HEK293T (cell line): ENCODE data around the gene RXFP3.
"Not testable (repeated sequence)": the region's sequence is repeated elsewhere in the genome, so short reads cannot be mapped to it uniquely, and the experiment has no call there.

Experiments used
- CTCF ChIA-PET: fragments of 350-600 bp; formaldehyde crosslinking; extraction: SDS; loops from one replicate; lab custom pipeline; 2021; ENCODE audit warnings: antibody characterized with exemption, inconsistent platforms; lab: Yijun Ruan, JAX
- POLR2A ChIA-PET: fragments of 350-600 bp; formaldehyde crosslinking; extraction: SDS; loops from one replicate; lab custom pipeline; 2020; ENCODE audit warnings: antibody characterized with exemption, inconsistent platforms; lab: Yijun Ruan, JAX
- DNase-seq: peaks from one replicate; pipeline ENCODE4 v3.0.0; 2012; ENCODE audit warnings: mixed read lengths; ENCODE audit errors: extremely low spot score
- ARNT ChIP-seq: fragments of 450-650 bp; IDR thresholded peaks from 2 replicates; pipeline ENCODE4 v1.6.1; 2017; ENCODE audit warnings: mild to moderate bottlenecking
- BHLHE40 ChIP-seq: fragments of 450-650 bp; IDR thresholded peaks from 2 replicates; pipeline ENCODE4 v1.6.1; 2016; ENCODE audit warnings: mild to moderate bottlenecking, moderate library complexity, borderline replicate concordance
- CTBP1 ChIP-seq: fragments of 450-650 bp; IDR thresholded peaks from 2 replicates; pipeline ENCODE4 v1.6.1; 2016; ENCODE audit warnings: borderline replicate concordance
- ELF4 ChIP-seq: fragments of 450-650 bp; IDR thresholded peaks from 2 replicates; pipeline ENCODE4 v1.6.1; 2017; ENCODE audit warnings: antibody characterized with exemption
- FOXA1 ChIP-seq: fragments of 450-650 bp; IDR thresholded peaks from 2 replicates; pipeline ENCODE4 v1.6.1; 2016; ENCODE audit warnings: mild to moderate bottlenecking
- FOXK2 ChIP-seq: fragments of 450-650 bp; IDR thresholded peaks from 2 replicates; pipeline ENCODE4 v1.6.1; 2016; ENCODE audit warnings: mild to moderate bottlenecking
- FOXM1 ChIP-seq: fragments of 450-650 bp; IDR thresholded peaks from 2 replicates; pipeline ENCODE4 v1.6.1; 2017; ENCODE audit warnings: mild to moderate bottlenecking, borderline replicate concordance
- HDGF ChIP-seq: fragments of 450-650 bp; IDR thresholded peaks from 2 replicates; pipeline ENCODE4 v1.6.1; 2017; ENCODE audit warnings: antibody characterized with exemption, borderline replicate concordance
- L3MBTL2 ChIP-seq: fragments of 450-650 bp; conservative IDR thresholded peaks from 2 replicates; pipeline ENCODE4 v1.6.1; 2016; ENCODE audit warnings: mild to moderate bottlenecking
- LEF1 ChIP-seq: fragments of 450-650 bp; IDR thresholded peaks from 2 replicates; pipeline ENCODE4 v1.6.1; 2017; ENCODE audit warnings: mild to moderate bottlenecking, borderline replicate concordance
- NFRKB ChIP-seq: fragments of 450-650 bp; IDR thresholded peaks from 2 replicates; pipeline ENCODE4 v1.6.1; 2016; ENCODE audit warnings: mild to moderate bottlenecking, moderate library complexity
- PKNOX1 ChIP-seq: fragments of 450-650 bp; IDR thresholded peaks from 2 replicates; pipeline ENCODE4 v1.6.1; 2016
- SP1 ChIP-seq: fragments of 450-650 bp; IDR thresholded peaks from 2 replicates; pipeline ENCODE4 v1.6.1; 2017
- SUZ12 ChIP-seq: fragments of 450-650 bp; IDR thresholded peaks from 2 replicates; pipeline ENCODE4 v1.6.1; 2016; ENCODE audit warnings: mild to moderate bottlenecking
- TARDBP ChIP-seq: fragments of 450-650 bp; IDR thresholded peaks from 2 replicates; pipeline ENCODE4 v1.6.1; 2016
- ZNF384 ChIP-seq: fragments of 450-650 bp; IDR thresholded peaks from 2 replicates; pipeline ENCODE4 v1.6.1; 2016

Gene RXFP3

DNA sequence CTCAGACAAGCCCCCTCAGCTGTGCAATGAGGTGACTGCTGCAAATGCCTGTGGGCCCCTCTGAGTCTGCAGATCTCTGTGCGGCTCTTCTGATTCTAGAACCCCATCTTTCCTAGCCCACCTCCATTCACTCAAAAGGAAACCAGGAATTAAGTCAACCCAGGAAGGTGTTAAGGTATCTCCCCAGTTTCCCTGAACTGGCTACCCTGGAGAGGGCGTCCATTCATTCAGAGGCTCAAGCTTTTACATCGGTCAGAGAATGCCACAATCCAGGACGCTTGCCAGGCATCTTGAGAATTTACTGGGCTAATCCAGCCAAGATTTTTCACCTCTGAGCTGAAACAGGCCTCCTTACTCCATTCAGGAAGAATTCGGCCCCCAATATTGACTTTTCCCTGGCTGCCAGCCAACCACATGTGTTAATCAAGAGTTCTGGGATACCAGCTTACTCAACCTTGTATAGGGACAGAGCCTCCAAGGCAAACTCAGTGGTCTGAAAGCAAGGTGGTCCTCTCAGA, 43.5 kb upstream of the RXFP3 start:
- no peak for DNase-seq
- POLR2A ChIA-PET, result interaction anchor here (1.1 kb wide), 1 partner anchor 116 kb away, joined by 3 read pairs; no protein-coding TSS in a partner anchor
- CTCF ChIA-PET, result interaction anchor here (0.5 kb wide), 1 partner anchor 21 kb away, joined by 4 read pairs; no protein-coding TSS in a partner anchor

GRCh38 chr5:33894566-33894965, 41.6 kb upstream of the RXFP3 start:
- no peak for DNase-seq
- TF ChIP-seq NFRKB (no peak), PKNOX1 (no peak), TARDBP (no peak), HDGF (no peak), FOXA1 (no peak), FOXK2 (no peak), SUZ12 (no peak), SP1 (no peak), ARNT (no peak), FOXM1 (no peak)
- ChIA-PET CTCF (no interaction called here), POLR2A (no interaction called here)

More for the DNA sequence above, 43.5 kb upstream of the RXFP3 start:
- no peak for TF ChIP-seq NFRKB
- TF ChIP-seq ZNF384, result no peak
- TF ChIP-seq TARDBP, result no peak
- TF ChIP-seq SUZ12, result no peak
- no peak for TF ChIP-seq ARNT
- TF ChIP-seq ELF4, result no peak
- TF ChIP-seq FOXA1, result no peak
- no peak for TF ChIP-seq LEF1
- TF ChIP-seq PKNOX1, result no peak
- TF ChIP-seq FOXM1, result no peak
- TF ChIP-seq BHLHE40, result no peak
- no peak for TF ChIP-seq FOXK2
- no peak for TF ChIP-seq L3MBTL2
- no peak for TF ChIP-seq CTBP1
- TF ChIP-seq HDGF, result no peak
- TF ChIP-seq SP1, result no peak

DNA sequence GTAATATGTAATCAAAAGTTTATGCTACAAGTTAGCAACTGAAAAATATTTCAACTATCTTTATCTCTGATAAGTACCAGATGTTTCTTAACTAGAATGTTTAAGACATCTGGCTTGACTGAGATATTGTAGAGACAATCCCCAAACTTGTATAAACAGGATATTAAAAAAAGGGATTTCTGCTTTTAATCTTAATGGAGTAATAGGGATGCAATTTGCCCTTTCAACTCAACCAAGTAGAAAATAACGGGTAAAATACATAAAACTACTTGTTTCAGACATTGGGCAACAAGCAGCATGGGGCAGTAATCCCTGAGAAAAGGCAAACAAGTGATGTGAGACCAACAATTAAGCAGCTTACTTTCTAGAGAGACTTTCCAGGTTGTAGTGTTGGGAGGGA, 35.0 kb upstream of the RXFP3 start:
- no peak for DNase-seq
- CTCF ChIA-PET, result no interaction called here
- POLR2A ChIA-PET, result no interaction called here
- TF ChIP-seq HDGF (no peak), PKNOX1 (no peak), CTBP1 (no peak), LEF1 (no peak), ARNT (no peak), ZNF384 (no peak), L3MBTL2 (no peak), ELF4 (no peak), FOXM1 (no peak), FOXA1 (no peak), SUZ12 (no peak), TARDBP (no peak), SP1 (no peak), NFRKB (no peak)

- ChIA-PET POLR2A (no interaction called here), CTCF (interaction anchor here (1.2 kb wide), 1 partner anchor 32 kb away, joined by 3 read pairs; no protein-coding TSS in a partner anchor)
- no peak for DNase-seq
- TF ChIP-seq TARDBP (no peak), PKNOX1 (no peak), ELF4 (no peak), FOXA1 (no peak), ARNT (no peak), ZNF384 (no peak), SUZ12 (no peak), L3MBTL2 (no peak), LEF1 (no peak), NFRKB (no peak), FOXM1 (no peak), CTBP1 (no peak), SP1 (no peak), BHLHE40 (no peak), HDGF (no peak), FOXK2 (no peak)
Observed at GRCh38 chr5:33903118-33903517, 33.1 kb upstream of the RXFP3 start.

DNA sequence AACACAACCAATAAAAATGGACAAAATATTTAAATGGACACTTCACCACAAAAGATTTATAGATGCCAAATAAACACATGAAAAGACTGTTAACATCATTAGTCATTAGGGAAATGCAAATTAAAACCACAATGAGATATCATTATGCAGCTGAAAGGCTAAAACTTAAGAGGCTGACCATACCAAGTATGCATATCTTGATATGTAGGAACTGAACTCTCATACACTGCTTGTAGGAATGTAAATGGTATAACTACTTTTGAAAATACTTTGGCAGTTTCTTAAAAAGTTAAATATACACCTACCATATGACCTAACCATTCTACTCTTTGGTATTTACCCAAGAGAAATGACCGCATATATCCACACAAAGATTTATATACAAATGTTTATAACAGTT, 30.8 kb upstream of the RXFP3 start:
- CTCF ChIA-PET, result no interaction called here
- POLR2A ChIA-PET, result no interaction called here
- TF ChIP-seq ZNF384 (no peak), SUZ12 (no peak), SP1 (no peak), HDGF (no peak), L3MBTL2 (no peak), LEF1 (no peak), ARNT (no peak), TARDBP (no peak), NFRKB (no peak), PKNOX1 (no peak), FOXM1 (no peak), CTBP1 (no peak), BHLHE40 (no peak), ELF4 (no peak), FOXK2 (no peak), FOXA1 (no peak)
- DNase-seq, result no peak

GRCh38 chr5:33906248-33906647, 29.9 kb upstream of the RXFP3 start:
- DNase-seq, POLR2A ChIA-PET, CTCF ChIA-PET: not testable (repeated sequence)

DNA sequence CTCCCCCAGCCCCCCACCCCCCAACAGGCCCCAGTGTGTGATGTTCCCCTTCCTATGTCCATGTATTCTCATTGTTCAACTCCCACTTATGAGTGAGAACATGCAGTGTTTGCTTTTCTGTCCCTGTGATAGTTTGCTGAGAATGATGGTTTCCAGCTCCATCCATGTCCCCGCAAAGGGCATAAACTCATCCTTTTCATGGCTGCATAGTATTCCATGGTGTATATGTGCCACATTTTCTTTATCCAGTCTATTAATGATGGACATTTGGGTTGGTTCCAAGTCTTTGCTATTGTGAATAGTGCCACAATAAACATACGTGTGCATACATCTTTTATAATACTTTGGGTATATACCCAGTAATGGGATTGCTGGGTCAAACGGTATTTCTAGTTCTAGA, 21.3 kb upstream of the RXFP3 start:
- DNase-seq, CTCF ChIA-PET, POLR2A ChIA-PET: not testable (repeated sequence)
